NCI-H128 (cell line): Measurements from ENCODE around the gene ZNF408.

Experiments
- DNase-seq: peaks from one replicate; lab custom pipeline; 2025; ENCODE audit not compliant: unreplicated experiment; lab: John Stamatoyannopoulos, UW

ZNF408 gene

GRCh38 chr11:46725338-46726205 lies 24.7 kb downstream of the ZNF408 start:
- no peak for DNase-seq

DNA sequence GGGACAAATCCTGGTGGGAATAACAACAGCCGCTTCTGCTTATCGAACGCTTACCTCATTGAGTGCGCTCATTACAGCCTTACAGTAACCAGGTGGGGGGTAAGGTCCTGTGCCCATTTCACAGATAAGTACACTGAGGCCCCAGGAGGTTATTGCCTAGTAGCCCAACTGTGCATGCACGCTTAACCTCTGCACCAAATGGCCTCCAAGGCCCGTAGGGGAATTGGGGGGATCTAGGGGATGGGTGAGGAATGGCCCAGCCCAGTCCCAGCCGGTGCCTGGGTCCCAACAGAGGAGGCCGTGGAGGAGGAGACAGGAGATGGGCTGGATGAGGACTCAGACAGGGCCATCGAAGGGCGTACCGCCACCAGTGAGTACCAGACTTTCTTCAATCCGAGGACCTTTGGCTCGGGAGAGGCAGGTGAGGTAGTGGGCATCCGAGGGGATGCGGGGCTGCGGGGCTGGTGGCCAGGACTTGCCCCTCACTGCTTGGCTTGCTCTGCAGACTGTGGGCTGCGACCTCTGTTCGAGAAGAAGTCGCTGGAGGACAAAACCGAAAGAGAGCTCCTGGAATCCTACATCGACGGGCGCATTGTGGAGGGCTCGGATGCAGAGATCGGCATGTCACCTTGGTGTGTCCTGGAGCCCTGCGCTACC lies 25.5 kb downstream of the ZNF408 start:
- DNase-seq, result no peak

GRCh38 chr11:46727952-46728658 lies 27.3 kb downstream of the ZNF408 start:
- DNase-seq, result no peak

DNA sequence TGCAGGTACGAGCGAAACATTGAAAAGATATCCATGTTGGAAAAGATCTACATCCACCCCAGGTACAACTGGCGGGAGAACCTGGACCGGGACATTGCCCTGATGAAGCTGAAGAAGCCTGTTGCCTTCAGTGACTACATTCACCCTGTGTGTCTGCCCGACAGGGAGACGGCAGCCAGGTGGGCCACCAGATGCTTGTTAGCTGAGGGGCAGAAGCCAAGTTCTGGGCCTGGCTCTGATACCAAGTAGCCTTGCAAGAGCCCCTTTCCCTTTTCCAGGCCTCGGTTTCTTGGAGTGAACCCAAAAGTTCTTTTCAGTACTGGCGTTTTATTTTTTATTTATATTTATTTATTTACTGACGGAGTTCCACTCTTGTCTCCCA lies 27.8 kb downstream of the ZNF408 start:
- no peak for DNase-seq

DNA sequence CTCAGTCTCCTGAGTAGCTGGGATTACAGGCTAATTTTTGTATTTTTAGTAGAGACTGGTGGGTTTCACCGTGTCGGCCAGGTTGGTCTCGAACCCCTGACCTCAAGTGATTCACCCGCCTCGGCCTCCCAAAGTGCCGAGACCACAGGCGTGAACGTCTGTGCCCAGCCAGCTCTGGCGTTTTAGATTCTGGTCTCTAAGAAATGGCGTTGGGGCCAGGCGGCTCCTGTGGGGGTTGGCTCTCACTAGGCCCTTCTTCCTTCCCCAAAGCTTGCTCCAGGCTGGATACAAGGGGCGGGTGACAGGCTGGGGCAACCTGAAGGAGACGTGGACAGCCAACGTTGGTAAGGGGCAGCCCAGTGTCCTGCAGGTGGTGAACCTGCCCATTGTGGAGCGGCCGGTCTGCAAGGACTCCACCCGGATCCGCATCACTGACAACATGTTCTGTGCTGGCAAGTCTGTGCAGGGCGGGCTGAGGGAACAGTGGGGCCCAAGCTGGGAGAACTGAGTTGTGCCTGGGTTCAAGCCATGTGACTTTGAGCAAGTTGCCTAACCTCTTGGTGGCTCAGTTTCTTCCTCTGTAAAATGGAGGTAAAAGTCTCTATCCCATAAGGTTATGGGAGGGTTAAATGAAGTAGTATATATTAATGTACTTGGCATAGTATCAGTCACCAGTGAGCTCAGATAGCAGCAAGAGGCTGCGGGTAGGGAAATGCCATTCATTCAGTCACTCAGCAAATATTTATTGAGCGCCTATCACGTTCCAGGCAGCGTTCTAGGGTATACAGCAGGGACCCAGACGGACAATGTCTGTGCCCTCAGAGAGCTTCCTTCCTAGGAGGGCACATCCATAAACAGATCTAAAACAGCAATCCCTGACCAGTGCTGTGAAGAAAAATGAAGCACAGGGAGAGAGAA lies 28.5 kb downstream of the ZNF408 start:
- DNase-seq, result no peak

GRCh38 chr11:46731545-46731944 lies 30.7 kb downstream of the ZNF408 start:
- DNase-seq, result no peak

DNA sequence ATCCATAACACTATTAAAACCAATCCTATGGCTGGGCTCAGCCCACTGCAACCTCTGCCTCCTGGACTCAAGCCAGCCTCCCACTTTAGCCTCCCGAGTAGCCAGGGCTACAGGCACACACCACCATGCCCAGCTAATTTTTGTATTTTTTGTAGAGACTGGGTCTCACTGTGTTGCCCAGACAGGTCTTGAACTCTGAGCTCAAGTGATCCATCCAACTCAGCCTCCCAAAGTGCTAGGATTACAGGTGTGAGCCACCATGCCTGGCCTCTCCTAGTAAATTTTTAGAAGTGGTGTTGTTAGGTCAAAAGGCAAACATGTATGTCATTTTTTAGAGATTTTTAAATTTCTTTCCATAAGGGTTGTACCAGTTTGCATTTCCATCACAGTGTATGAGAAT lies 32.4 kb downstream of the ZNF408 start:
- no peak for DNase-seq

GRCh38 chr11:46736146-46736545 lies 35.3 kb downstream of the ZNF408 start:
- DNase-seq, result no peak

DNA sequence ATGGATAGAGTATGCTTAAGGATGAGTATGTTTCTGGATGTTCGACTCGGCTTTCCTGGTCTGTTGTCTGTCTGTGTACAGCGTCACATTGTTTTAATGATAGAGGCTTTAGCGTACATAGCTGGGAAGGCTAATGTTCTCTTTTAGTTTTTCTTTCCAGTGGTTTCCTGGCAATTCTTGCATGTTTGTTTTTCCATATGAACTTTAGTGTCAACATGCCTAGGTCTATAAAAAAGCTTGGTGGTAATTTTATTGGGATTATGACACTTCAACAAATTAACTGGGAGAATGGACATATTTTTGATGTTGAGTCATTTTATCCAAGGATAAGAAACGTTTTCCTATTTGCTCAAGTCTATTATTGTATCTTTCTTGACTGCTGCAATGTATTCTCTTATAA lies 35.8 kb downstream of the ZNF408 start:
- DNase-seq, result no peak

- no peak for DNase-seq
Observed at GRCh38 chr11:46737699-46738098, 36.9 kb downstream of the ZNF408 start.

DNA sequence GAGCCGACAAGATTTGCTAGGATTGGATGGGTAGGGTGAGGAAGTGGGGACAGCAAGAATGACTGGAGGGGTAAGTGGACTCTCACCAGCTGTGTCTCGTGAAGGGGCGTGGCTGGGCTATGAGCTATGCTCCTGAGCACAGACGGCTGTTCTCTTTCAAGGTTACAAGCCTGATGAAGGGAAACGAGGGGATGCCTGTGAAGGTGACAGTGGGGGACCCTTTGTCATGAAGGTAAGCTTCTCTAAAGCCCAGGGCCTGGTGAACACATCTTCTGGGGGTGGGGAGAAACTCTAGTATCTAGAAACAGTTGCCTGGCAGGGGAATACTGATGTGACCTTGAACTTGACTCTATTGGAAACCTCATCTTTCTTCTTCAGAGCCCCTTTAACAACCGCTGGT lies 38.1 kb downstream of the ZNF408 start:
- no peak for DNase-seq

GRCh38 chr11:46741600-46742484 lies 41.0 kb downstream of the ZNF408 start:
- no peak for DNase-seq

DNA sequence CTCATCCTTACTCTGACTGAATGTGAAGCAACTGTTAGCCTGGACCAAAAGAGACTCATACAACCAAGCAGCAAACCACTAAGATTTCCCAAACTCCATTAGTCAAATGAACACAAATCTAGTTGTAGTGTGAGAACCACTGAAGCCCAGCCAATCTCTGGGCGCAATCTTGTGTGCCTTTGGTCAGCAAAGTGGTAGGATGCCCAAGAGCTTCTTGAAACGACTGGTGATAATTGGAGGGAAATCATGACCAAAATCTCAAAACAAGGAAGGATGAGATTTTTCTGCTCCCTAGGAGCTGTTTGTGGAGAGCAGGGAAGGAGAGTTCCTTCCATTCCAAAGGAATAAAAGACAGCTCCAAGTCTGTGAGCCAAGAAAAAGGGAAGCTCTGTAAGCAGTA lies 42.2 kb downstream of the ZNF408 start:
- DNase-seq, result no peak

- no peak for DNase-seq
Observed at GRCh38 chr11:46743693-46744339, 43.0 kb downstream of the ZNF408 start.

DNA sequence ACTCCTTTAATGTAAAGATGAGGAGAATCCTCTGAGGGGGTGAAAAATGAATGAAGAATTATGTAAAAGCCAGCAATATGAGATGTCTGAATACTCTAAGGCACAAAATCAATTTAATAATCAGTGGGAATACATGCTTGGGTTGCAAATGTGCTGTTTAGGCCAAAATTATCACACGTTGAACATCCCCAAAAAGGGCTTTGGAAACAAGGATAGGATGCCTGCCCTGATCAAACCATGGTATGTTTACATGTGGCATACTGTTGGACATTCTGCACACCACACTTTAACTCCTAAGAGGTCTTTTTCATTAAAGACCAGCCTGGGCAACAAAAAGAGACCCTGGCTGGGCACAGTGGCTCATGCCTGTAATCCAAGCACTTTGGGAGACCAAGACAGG lies 44.5 kb downstream of the ZNF408 start:
- no peak for DNase-seq

GRCh38 chr11:46745995-46746394 lies 45.2 kb downstream of the ZNF408 start:
- no peak for DNase-seq

GRCh38 chr11:46747150-46747549 lies 46.3 kb downstream of the ZNF408 start:
- DNase-seq, result no peak
